LNCaP clone FGC (cell line): ENCODE results near the gene MPC1.

Source experiments
- DNase-seq: peaks from one replicate; pipeline ENCODE4 v3.0.0-alpha.2; 2011; ENCODE audit warnings: low read depth
- H3K4me3 ChIP-seq: 2 replicates; pipeline ENCODE4 v1.5.1; 2011; ENCODE audit warnings: mild to moderate bottlenecking, low read depth, low read length, control low read depth
- CTCF ChIP-seq: IDR thresholded peaks from 2 replicates; pipeline ENCODE4 v1.5.1; 2012; ENCODE audit warnings: mild to moderate bottlenecking; ENCODE audit not compliant: control insufficient read depth, insufficient read depth; ENCODE audit errors: extremely low read depth

The MPC1 gene

GRCh38 chr6:166420351-166420750 lies 37.6 kb upstream of the MPC1 start:
- peak; percentile 27 for DNase-seq
- peak; percentile 44 for TF ChIP-seq CTCF
- H3K4me3 ChIP-seq, result no peak overlapping the region

- TF ChIP-seq CTCF, result no peak
- DNase-seq, result no peak
- H3K4me3 ChIP-seq, result no peak overlapping the region
These were observed 37.0 kb upstream of the MPC1 start for GRCh38 chr6:166419717-166420116.

- TF ChIP-seq CTCF, result no peak
- DNase-seq, result no peak
- no peak overlapping the region for H3K4me3 ChIP-seq
These were observed 36.5 kb upstream of the MPC1 start for GRCh38 chr6:166419286-166419685.

- no peak overlapping the region for H3K4me3 ChIP-seq
- TF ChIP-seq CTCF, result no peak
- DNase-seq, result no peak
These were observed 36.0 kb upstream of the MPC1 start for GRCh38 chr6:166418691-166419143.

- TF ChIP-seq CTCF, result no peak
- DNase-seq, result no peak
- H3K4me3 ChIP-seq, result no peak overlapping the region
These were observed 34.5 kb upstream of the MPC1 start for GRCh38 chr6:166417285-166417691.

- DNase-seq, result no peak
- no peak for TF ChIP-seq CTCF
- H3K4me3 ChIP-seq, result no peak overlapping the region
These were observed 33.1 kb upstream of the MPC1 start for GRCh38 chr6:166415833-166416347.

- H3K4me3 ChIP-seq, result no peak overlapping the region
- TF ChIP-seq CTCF, result no peak
- no peak for DNase-seq
These were observed 32.6 kb upstream of the MPC1 start for GRCh38 chr6:166415306-166415705.
